Measurements from ENCODE around the gene TACC2.

DNA sequence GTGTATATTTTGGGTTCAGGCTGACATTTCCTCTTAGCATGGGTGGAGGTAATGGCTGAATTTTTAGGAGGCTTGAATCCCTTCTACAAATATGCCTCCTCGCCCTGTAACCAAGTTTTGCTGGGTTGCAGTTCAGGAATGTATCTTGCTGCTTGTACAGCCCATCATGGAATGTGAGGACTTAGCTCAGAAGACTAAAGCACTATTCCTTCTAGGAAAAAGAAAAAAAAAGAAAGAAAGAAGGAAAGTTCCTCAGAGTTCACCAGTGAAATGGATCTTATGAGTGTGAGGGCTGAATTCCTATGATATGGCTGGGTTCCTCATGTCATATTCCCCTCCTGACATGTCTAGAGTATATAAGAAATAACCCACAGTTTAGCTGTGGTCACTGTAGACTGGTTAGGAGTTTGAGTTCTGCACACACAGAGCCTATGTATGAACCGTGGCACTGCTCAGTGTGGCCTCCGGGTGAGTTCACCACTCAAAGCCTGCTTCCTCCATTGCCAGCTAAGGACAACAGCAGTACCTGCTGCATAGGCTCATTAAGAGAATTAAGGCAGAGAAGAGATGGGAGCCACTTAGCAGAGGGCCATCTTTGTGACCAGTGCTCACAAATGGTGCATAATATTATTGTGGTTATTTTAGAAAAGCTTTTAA, 114.0 kb downstream of the TACC2 start:
- TF ChIP-seq, protein P1, sequence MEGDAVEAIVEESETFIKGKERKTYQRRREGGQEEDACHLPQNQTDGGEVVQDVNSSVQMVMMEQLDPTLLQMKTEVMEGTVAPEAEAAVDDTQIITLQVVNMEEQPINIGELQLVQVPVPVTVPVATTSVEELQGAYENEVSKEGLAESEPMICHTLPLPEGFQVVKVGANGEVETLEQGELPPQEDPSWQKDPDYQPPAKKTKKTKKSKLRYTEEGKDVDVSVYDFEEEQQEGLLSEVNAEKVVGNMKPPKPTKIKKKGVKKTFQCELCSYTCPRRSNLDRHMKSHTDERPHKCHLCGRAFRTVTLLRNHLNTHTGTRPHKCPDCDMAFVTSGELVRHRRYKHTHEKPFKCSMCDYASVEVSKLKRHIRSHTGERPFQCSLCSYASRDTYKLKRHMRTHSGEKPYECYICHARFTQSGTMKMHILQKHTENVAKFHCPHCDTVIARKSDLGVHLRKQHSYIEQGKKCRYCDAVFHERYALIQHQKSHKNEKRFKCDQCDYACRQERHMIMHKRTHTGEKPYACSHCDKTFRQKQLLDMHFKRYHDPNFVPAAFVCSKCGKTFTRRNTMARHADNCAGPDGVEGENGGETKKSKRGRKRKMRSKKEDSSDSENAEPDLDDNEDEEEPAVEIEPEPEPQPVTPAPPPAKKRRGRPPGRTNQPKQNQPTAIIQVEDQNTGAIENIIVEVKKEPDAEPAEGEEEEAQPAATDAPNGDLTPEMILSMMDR (IDR thresholded peaks at IDR 0.05 in 4 of 5, conservative IDR thresholded peaks at IDR 0.05 in 1 of 5): no peak
- TF ChIP-seq POLR2A (IDR thresholded peaks at IDR 0.05): no peak

Data from gastrocnemius medialis (tissue), 4 donors.